Neural cell (in vitro differentiated cells): ENCODE measurements around the gene IQGAP2. TPM values are rescaled to one million over a fixed set of nuclear protein-coding genes. Genes with fewer than 3 reads are reported as not detected.

Experiments
- H2AFZ ChIP-seq: fragments of 200-600, 300-800 bp; sonication (generic), shearing (Covaris generic); 2 replicates; pipeline ENCODE4 v1.6.0; 2014; ENCODE audit warnings: low read depth, mild to moderate bottlenecking, antibody characterized with exemption, low read length, moderate library complexity
- H3F3A ChIP-seq: fragments of 200-600 bp; shearing (Covaris generic); 2 replicates; pipeline ENCODE4 v1.6.1; 2016; ENCODE audit warnings: mild to moderate bottlenecking, moderate library complexity, mixed read lengths, antibody characterized with exemption, low read length; ENCODE audit not compliant: insufficient read depth, poor library complexity, severe bottlenecking
- H3K27ac ChIP-seq: fragments of 200-600, 300-800 bp; sonication (generic), shearing (Covaris generic); 2 replicates; pipeline ENCODE4 v1.5.1; 2014; ENCODE audit warnings: mild to moderate bottlenecking, low read length, moderate library complexity
- H3K27me3 ChIP-seq: fragments of 300-800, 200-600 bp; sonication (generic), shearing (Covaris generic); 2 replicates; pipeline ENCODE4 v1.6.0; 2014; ENCODE audit warnings: mild to moderate bottlenecking, low read depth, low read length, moderate library complexity; ENCODE audit not compliant: insufficient read depth
- H3K36me3 ChIP-seq: fragments of 300-800, 200-600 bp; sonication (generic), shearing (Covaris generic); 2 replicates; pipeline ENCODE4 v1.5.1; 2014; ENCODE audit warnings: mild to moderate bottlenecking, antibody characterized with exemption, low read length, moderate library complexity; ENCODE audit not compliant: insufficient read depth
- H3K4me2 ChIP-seq: fragments of 300-800, 200-600 bp; sonication (generic), shearing (Covaris generic); 2 replicates; pipeline ENCODE4 v1.6.0; 2014; ENCODE audit warnings: mild to moderate bottlenecking, low read length
- H3K4me3 ChIP-seq: fragments of 300-800, 200-600 bp; sonication (generic), shearing (Covaris generic); 2 replicates; pipeline ENCODE4 v1.5.1; 2014; ENCODE audit warnings: mild to moderate bottlenecking, low read length, moderate library complexity
- H3K79me2 ChIP-seq: fragments of 200-600 bp; shearing (Covaris generic); replicated peaks from 2 replicates; pipeline ENCODE4 v1.6.0; 2014; ENCODE audit warnings: mild to moderate bottlenecking, low read length, moderate library complexity; ENCODE audit not compliant: insufficient read depth
- H3K9ac ChIP-seq: fragments of 300-800, 200-600 bp; sonication (generic), shearing (Covaris generic); 2 replicates; pipeline ENCODE4 v1.6.1; 2016; ENCODE audit warnings: mild to moderate bottlenecking, low read length, mixed read lengths
- H3K9me2 ChIP-seq: fragments of 200-600 bp; shearing (Covaris generic); 2 replicates; pipeline ENCODE4 v1.6.1; 2016; ENCODE audit warnings: mild to moderate bottlenecking, low read length, mixed read lengths; ENCODE audit not compliant: insufficient read depth
- H3K9me3 ChIP-seq: fragments of 200-600, 300-800 bp; sonication (generic), shearing (Covaris generic); 2 replicates; pipeline ENCODE4 v1.6.1; 2016; ENCODE audit warnings: mild to moderate bottlenecking, mixed run types, low read length, moderate library complexity, mixed read lengths
- H4K20me1 ChIP-seq: fragments of 200-600 bp; shearing (Covaris generic); 2 replicates; pipeline ENCODE4 v1.6.1; 2016; ENCODE audit warnings: mild to moderate bottlenecking, mixed run types; ENCODE audit not compliant: insufficient read depth
- CTCF ChIP-seq: fragments of 450-650 bp; IDR thresholded peaks from 2 replicates; pipeline ENCODE4 v1.5.1; 2014; ENCODE audit warnings: antibody characterized with exemption, mild to moderate bottlenecking, moderate library complexity; ENCODE audit not compliant: poor library complexity, severe bottlenecking
- EP300 ChIP-seq: fragments of 450-650 bp; conservative IDR thresholded peaks from 2 replicates; pipeline ENCODE4 v1.6.1; 2014; ENCODE audit warnings: antibody characterized with exemption, mild to moderate bottlenecking, moderate library complexity; ENCODE audit not compliant: poor library complexity, severe bottlenecking
- EZH2 ChIP-seq: fragments of 200-600, 300-800 bp; shearing (Covaris generic), sonication (generic); IDR thresholded peaks from 2 replicates; pipeline ENCODE4 v1.6.1; 2014; ENCODE audit warnings: antibody characterized with exemption, low read length, borderline replicate concordance, mild to moderate bottlenecking; ENCODE audit not compliant: insufficient read depth, poor library complexity, severe bottlenecking
- MXI1 ChIP-seq: fragments of 450-650 bp; conservative IDR thresholded peaks from 2 replicates; pipeline ENCODE4 v1.6.1; 2014; ENCODE audit warnings: antibody characterized with exemption, mild to moderate bottlenecking; ENCODE audit not compliant: poor library complexity, severe bottlenecking
- POLR2AphosphoS5 ChIP-seq: IDR thresholded peaks from 2 replicates; pipeline ENCODE4 v1.6.1; 2012
- RAD21 ChIP-seq: fragments of 450-650 bp; conservative IDR thresholded peaks from 2 replicates; pipeline ENCODE4 v1.6.1; 2014; ENCODE audit warnings: antibody characterized with exemption, mild to moderate bottlenecking, moderate library complexity
- REST ChIP-seq: IDR thresholded peaks from 2 replicates; pipeline ENCODE4 v1.6.1; 2012; ENCODE audit warnings: borderline replicate concordance
- SMC3 ChIP-seq: fragments of 450-650 bp; conservative IDR thresholded peaks from 2 replicates; pipeline ENCODE4 v1.6.1; 2014; ENCODE audit warnings: antibody characterized with exemption, mild to moderate bottlenecking, moderate library complexity; ENCODE audit not compliant: poor library complexity
- TAF1 ChIP-seq: IDR thresholded peaks from 2 replicates; pipeline ENCODE4 v1.6.1; 2012; ENCODE audit warnings: low read depth
- polyA plus RNA-seq: library from polyadenylated mRNA; depleted of rRNA; stranded (reverse); fragments of >200 nt; gene quantifications from 2 replicates; pipeline ENCODE4 v1.2.3, GENCODE V29; 2014

The IQGAP2 gene
- polyA plus RNA-seq, 1 donor from 2014 or later = 5.2 TPM

- Histone ChIP-seq H3F3A (no peaks in the 10 kb centered on the region), H3K4me2 (no peak overlapping the region), H4K20me1 (no peaks in the 10 kb centered on the region), H3K9ac (no peak overlapping the region), H3K9me2 (no peaks in the 10 kb centered on the region), H3K9me3 (no peaks in the 10 kb centered on the region), H3K79me2 (no peaks in the 10 kb centered on the region), H2AFZ (no peak overlapping the region), H3K36me3 (no peaks in the 10 kb centered on the region), H3K4me3 (no peak overlapping the region), H3K27me3 (no peaks in the 10 kb centered on the region), H3K27ac (no peak overlapping the region)
- TF ChIP-seq RAD21 (no peak), SMC3 (no peak), TAF1 (no peak), MXI1 (no peak), CTCF (no peak), EZH2 (no peak), REST (no peak), POLR2AphosphoS5 (no peak), EP300 (no peak)
Observed at GRCh38 chr5:76388236-76388635, 14.8 kb upstream of the IQGAP2 start.

- no peak overlapping the region for H2AFZ ChIP-seq
- H3K4me2 ChIP-seq = no peak overlapping the region
Observed at GRCh38 chr5:76388791-76389512, 14.1 kb upstream of the IQGAP2 start.

More at GRCh38 chr5:76388791-76389512, 14.1 kb upstream of the IQGAP2 start:
- Histone ChIP-seq H3K27me3 (no peaks in the 10 kb centered on the region), H3K79me2 (no peaks in the 10 kb centered on the region), H3K9ac (no peak overlapping the region), H3K27ac (no peak overlapping the region), H3K4me3 (no peak overlapping the region), H3K9me3 (no peaks in the 10 kb centered on the region), H3K9me2 (no peaks in the 10 kb centered on the region), H4K20me1 (no peaks in the 10 kb centered on the region), H3K36me3 (no peaks in the 10 kb centered on the region), H3F3A (no peaks in the 10 kb centered on the region)
- no peak for TF ChIP-seq EZH2
- no peak for TF ChIP-seq TAF1
- no peak for TF ChIP-seq POLR2AphosphoS5
- TF ChIP-seq RAD21 = no peak
- no peak for TF ChIP-seq EP300
- TF ChIP-seq MXI1 = no peak
- no peak for TF ChIP-seq REST
- TF ChIP-seq CTCF = no peak
- no peak for TF ChIP-seq SMC3
